Measurements from ENCODE around the gene GHRH.

GHRH gene

GRCh38 chr20:37249304-37249703 is 12.3 kb downstream of the GHRH start:
- no peak overlapping the region for H3K4me3 ChIP-seq (ENCODE audit: low read depth in 1 of 2, low read length in 2 of 2)
- H3K27me3 ChIP-seq (ENCODE audit: insufficient read depth, low read length, poor library complexity), result no peaks in the 10 kb centered on the region
- no peaks in the 10 kb centered on the region for H3K4me1 ChIP-seq (ENCODE audit: insufficient read depth, low read length)
- no peak for ATAC-seq (ENCODE audit: insufficient read depth, low read depth)
- no peaks in the 10 kb centered on the region for H4K20me1 ChIP-seq (ENCODE audit: insufficient read depth, low read length)
- no peak for TF ChIP-seq EZH2 (IDR thresholded peaks at IDR 0.05; ENCODE audit: borderline replicate concordance, low read depth, low read length, severe bottlenecking)
- TF ChIP-seq CTCF (IDR thresholded peaks at IDR 0.05; ENCODE audit: borderline replicate concordance, extremely low read depth, low read length, poor library complexity, severe bottlenecking), result no peak
- no peak overlapping the region for H2AFZ ChIP-seq (ENCODE audit: low read depth, low read length)
- H3K9ac ChIP-seq (ENCODE audit: low read depth, low read length), result no peak overlapping the region
- no peaks in the 10 kb centered on the region for H3K9me3 ChIP-seq (ENCODE audit: insufficient read depth, low read length, severe bottlenecking)
- DNase-seq, result no peak
- no peak overlapping the region for H3K27ac ChIP-seq (ENCODE audit: low read length)
- H3K79me2 ChIP-seq (ENCODE audit: insufficient read depth, low read length), result no peaks in the 10 kb centered on the region
- no peak overlapping the region for H3K4me2 ChIP-seq (ENCODE audit: insufficient read depth, low read length)
- H3K36me3 ChIP-seq (ENCODE audit: insufficient read depth, low read length), result no peaks in the 10 kb centered on the region

GRCh38 chr20:37247547-37247946 is 14.1 kb downstream of the GHRH start:
- H4K20me1 ChIP-seq (ENCODE audit: insufficient read depth, low read length), result 0 out of 2 replicates have a peak, but pooled peaks cover 4% of the 10 kb centered on the region

GRCh38 chr20:37246736-37247135 is 14.9 kb downstream of the GHRH start:
- ATAC-seq (ENCODE audit: insufficient read depth, low read depth) (no peak), DNase-seq (no peak)
- no peak overlapping the region for H2AFZ ChIP-seq (ENCODE audit: low read depth, low read length)
- H3K9ac ChIP-seq (ENCODE audit: low read depth, low read length), result no peak overlapping the region
- no peak overlapping the region for H3K27ac ChIP-seq (ENCODE audit: low read length)
- H3K27me3 ChIP-seq (ENCODE audit: insufficient read depth, low read length, poor library complexity), result no peaks in the 10 kb centered on the region
- 0 out of 2 replicates have a peak, but pooled peaks cover 4% of the 10 kb centered on the region for H4K20me1 ChIP-seq (ENCODE audit: insufficient read depth, low read length)
- no peaks in the 10 kb centered on the region for H3K4me1 ChIP-seq (ENCODE audit: insufficient read depth, low read length)
- no peak overlapping the region for H3K4me3 ChIP-seq (ENCODE audit: low read depth in 1 of 2, low read length in 2 of 2)
- no peaks in the 10 kb centered on the region for H3K9me3 ChIP-seq (ENCODE audit: insufficient read depth, low read length, severe bottlenecking)
- TF ChIP-seq EZH2 (IDR thresholded peaks at IDR 0.05; ENCODE audit: borderline replicate concordance, low read depth, low read length, severe bottlenecking) (no peak), CTCF (IDR thresholded peaks at IDR 0.05; ENCODE audit: borderline replicate concordance, extremely low read depth, low read length, poor library complexity, severe bottlenecking) (no peak)
- no peaks in the 10 kb centered on the region for H3K79me2 ChIP-seq (ENCODE audit: insufficient read depth, low read length)
- H3K4me2 ChIP-seq (ENCODE audit: insufficient read depth, low read length), result no peak overlapping the region
- peaks cover 24% of the 10 kb centered on the region for H3K36me3 ChIP-seq (ENCODE audit: insufficient read depth, low read length)

More at GRCh38 chr20:37247547-37247946, 14.1 kb downstream of the GHRH start:
- H3K9me3 ChIP-seq (ENCODE audit: insufficient read depth, low read length, severe bottlenecking), result no peaks in the 10 kb centered on the region
- H3K4me3 ChIP-seq (ENCODE audit: low read depth in 1 of 2, low read length in 2 of 2), result no peak overlapping the region
- no peak overlapping the region for H3K4me2 ChIP-seq (ENCODE audit: insufficient read depth, low read length)
- DNase-seq (no peak), ATAC-seq (ENCODE audit: insufficient read depth, low read depth) (no peak)
- no peaks in the 10 kb centered on the region for H3K4me1 ChIP-seq (ENCODE audit: insufficient read depth, low read length)
- H3K9ac ChIP-seq (ENCODE audit: low read depth, low read length), result no peak overlapping the region
- TF ChIP-seq EZH2 (IDR thresholded peaks at IDR 0.05; ENCODE audit: borderline replicate concordance, low read depth, low read length, severe bottlenecking) (no peak), CTCF (IDR thresholded peaks at IDR 0.05; ENCODE audit: borderline replicate concordance, extremely low read depth, low read length, poor library complexity, severe bottlenecking) (no peak)
- peaks cover 16% of the 10 kb centered on the region for H3K36me3 ChIP-seq (ENCODE audit: insufficient read depth, low read length)
- no peaks in the 10 kb centered on the region for H3K27me3 ChIP-seq (ENCODE audit: insufficient read depth, low read length, poor library complexity)
- H2AFZ ChIP-seq (ENCODE audit: low read depth, low read length), result no peak overlapping the region
- H3K79me2 ChIP-seq (ENCODE audit: insufficient read depth, low read length), result no peaks in the 10 kb centered on the region
- no peak overlapping the region for H3K27ac ChIP-seq (ENCODE audit: low read length)

Measured in DND-41 (cell line).